Pons (tissue), 1 donor: Measurements from ENCODE around the gene RPS10.

Experiments used
- DNase-seq: peaks from one replicate; pipeline ENCODE4 v3.0.0-alpha.2; 2016; ENCODE audit warnings: low spot score

RPS10 gene

GRCh38 chr6:34370361-34370760 is 55.5 kb downstream of the RPS10 start:
- DNase-seq = peak; percentile 87

GRCh38 chr6:34369385-34369784 is 56.5 kb downstream of the RPS10 start:
- DNase-seq = no peak
